ENCODE data around the gene SVIL.

GRCh38 chr10:29643771-29644501 lies 9.2 kb upstream of the SVIL start:
- TF ChIP-seq ZNF274 (IDR thresholded peaks at IDR 0.05; ENCODE audit: low read depth, low read length) (no peak), YY1 (IDR thresholded peaks at IDR 0.05; ENCODE audit: insufficient read depth, insufficient read length) (no peak)
